H1 (cell line): Measurements from ENCODE around the gene PTX3. TPM values are rescaled to one million over a fixed set of nuclear protein-coding genes. Genes with fewer than 3 reads are reported as not detected.

Experiments
- CTCF ChIA-PET: fragments of 300-600 bp; sonication (Branson Sonifier 250); formaldehyde crosslinking; loops from one replicate; lab custom pipeline; 2021; ENCODE audit not compliant: partially characterized antibody; lab: Charles Lee
- POLR2A ChIA-PET: fragments of 300-600 bp; sonication (Branson Sonifier 250); formaldehyde crosslinking; loops from one replicate; lab custom pipeline; 2021; ENCODE audit warnings: inconsistent platforms; ENCODE audit not compliant: partially characterized antibody; lab: Charles Lee
- DNase-seq, 2 experiments: peaks; one replicate each; pipeline versions ENCODE4 v3.0.0 to v3.0.0-alpha.2; 2010 to 2022; ENCODE audit warnings: low spot score in 2 of 2, low read depth in 1 of 2, mixed read lengths in 1 of 2
- FAIRE-seq: peaks from 2 replicates; lab custom pipeline; 2011; peaks lifted over from hg19 to GRCh38; lab: Jason Lieb, UNC
- H2AFZ ChIP-seq: 2 replicates; pipeline ENCODE4 v1.8.1; 2012; ENCODE audit warnings: low read length, inconsistent platforms
- H2AK5ac ChIP-seq: 2 replicates; pipeline ENCODE4 v1.6.1; 2013; ENCODE audit warnings: low read depth, low read length
- H2BK120ac ChIP-seq: replicated peaks from 2 replicates; pipeline ENCODE3; 2013; ENCODE audit warnings: low read depth, low read length, inconsistent platforms
- H2BK12ac ChIP-seq: 2 replicates; pipeline ENCODE4 v1.6.1; 2013; ENCODE audit warnings: low read depth, low read length
- H2BK15ac ChIP-seq: 2 replicates; pipeline ENCODE4 v1.6.1; 2013; ENCODE audit warnings: low read length
- H2BK20ac ChIP-seq: 2 replicates; pipeline ENCODE4 v1.6.1; 2013; ENCODE audit warnings: low read length
- H2BK5ac ChIP-seq: 2 replicates; pipeline ENCODE4 v1.6.1; 2013; ENCODE audit warnings: low read depth, low read length
- H3K14ac ChIP-seq: 2 replicates; pipeline ENCODE4 v1.6.1; 2013; ENCODE audit warnings: inconsistent platforms; ENCODE audit not compliant: insufficient read length
- H3K18ac ChIP-seq: 2 replicates; pipeline ENCODE4 v1.6.1; 2013; ENCODE audit warnings: low read length; ENCODE audit errors: extremely low read depth
- H3K23ac ChIP-seq: 2 replicates; pipeline ENCODE4 v1.6.1; 2013; ENCODE audit warnings: inconsistent platforms; ENCODE audit not compliant: insufficient read length
- H3K23me2 ChIP-seq: 2 replicates; pipeline ENCODE4 v1.6.1; 2013; ENCODE audit warnings: low read depth, low read length
- H3K27ac ChIP-seq: 2 replicates; pipeline ENCODE4 v1.6.1; 2011; ENCODE audit warnings: low read depth, low read length, inconsistent platforms
- H3K27me3 ChIP-seq, 4 experiments: replicated peaks in 1 of 4; 1 replicate in 1 of 4; 2 replicates in 3 of 4; pipeline versions ENCODE4 v1.6.1 to v1.8.1; 2011 to 2013; ENCODE audit warnings: low read length in 3 of 4, mild to moderate bottlenecking in 3 of 4, inconsistent platforms in 2 of 4, mixed read lengths in 2 of 4, moderate library complexity in 1 of 4; ENCODE audit not compliant: control insufficient read depth in 3 of 4, insufficient read depth in 3 of 4; ENCODE audit errors: extremely low read depth in 1 of 4
- H3K36me3 ChIP-seq, 4 experiments: 2 replicates each; pipeline versions ENCODE4 v1.6.1 to v1.8.1; 2011 to 2013; ENCODE audit warnings: mild to moderate bottlenecking in 4 of 4, low read length in 3 of 4, moderate library complexity in 2 of 4, control low read depth in 1 of 4, inconsistent platforms in 1 of 4; ENCODE audit not compliant: insufficient read depth in 4 of 4, control insufficient read depth in 2 of 4
- H3K4ac ChIP-seq: replicated peaks from 2 replicates; pipeline ENCODE3; 2013; ENCODE audit warnings: low read length, low read depth, mixed read lengths, inconsistent platforms; ENCODE audit not compliant: insufficient read length
- H3K4me1 ChIP-seq, 4 experiments: replicated peaks in 1 of 4; 1 replicate in 1 of 4; 2 replicates in 3 of 4; pipeline versions ENCODE4 v1.6.1 to v1.8.1; 2011 to 2013; ENCODE audit warnings: low read length in 3 of 4, inconsistent platforms in 2 of 4, mixed read lengths in 1 of 4; ENCODE audit not compliant: insufficient read depth in 4 of 4, control insufficient read depth in 3 of 4
- H3K4me2 ChIP-seq, 2 experiments: 2 replicates each; pipeline versions ENCODE4 v1.6.1 to v1.8.1; 2011 to 2013; ENCODE audit warnings: low read depth in 2 of 2, low read length in 2 of 2, control low read depth in 1 of 2, inconsistent platforms in 1 of 2, mild to moderate bottlenecking in 1 of 2; ENCODE audit not compliant: insufficient read depth in 1 of 2
- H3K4me3 ChIP-seq, 4 experiments: fragments of 200-600, 300-600 bp in 1 of 4; sonication (generic), shearing (Covaris generic), sonication (Bioruptor Twin) in 1 of 4; 2 replicates each; pipeline versions ENCODE4 v1.5.1 to v1.8.1; 2011 to 2016; ENCODE audit warnings: low read length in 4 of 4, low read depth in 3 of 4, control low read depth in 2 of 4, inconsistent platforms in 2 of 4, mild to moderate bottlenecking in 2 of 4, mixed read lengths in 1 of 4, moderate library complexity in 1 of 4; ENCODE audit not compliant: insufficient read depth in 2 of 4; ENCODE audit errors: extremely low read depth in 1 of 4
- H3K56ac ChIP-seq: replicated peaks from 2 replicates; pipeline ENCODE3; 2013; ENCODE audit warnings: low read depth, mild to moderate bottlenecking, mixed read lengths, low read length, inconsistent platforms; ENCODE audit not compliant: insufficient read length
- H3K79me1 ChIP-seq: 2 replicates; pipeline ENCODE4 v1.6.1; 2013; ENCODE audit warnings: low read depth, low read length, control low read depth
- H3K79me2 ChIP-seq, 2 experiments: 2 replicates each; pipeline versions ENCODE4 v1.6.1 to v1.8.1; 2012 to 2013; ENCODE audit warnings: low read length in 2 of 2, mild to moderate bottlenecking in 2 of 2, inconsistent platforms in 1 of 2; ENCODE audit not compliant: insufficient read depth in 2 of 2, control insufficient read depth in 1 of 2
- H3K9ac ChIP-seq, 4 experiments: replicated peaks in 1 of 4; 1 replicate in 1 of 4; 2 replicates in 3 of 4; pipeline versions ENCODE4 v1.6.1 to v1.8.1; 2011 to 2013; ENCODE audit warnings: low read depth in 3 of 4, low read length in 3 of 4, control low read depth in 2 of 4, mild to moderate bottlenecking in 2 of 4, moderate library complexity in 2 of 4, inconsistent platforms in 1 of 4; ENCODE audit errors: extremely low read depth in 1 of 4
- H3K9me3 ChIP-seq, 2 experiments: 2 replicates each; pipeline versions ENCODE4 v1.6.1 to v1.8.1; 2012 to 2013; ENCODE audit warnings: mild to moderate bottlenecking in 2 of 2, moderate library complexity in 2 of 2, control low read depth in 1 of 2, inconsistent platforms in 1 of 2, low read depth in 1 of 2, low read length in 1 of 2, mixed read lengths in 1 of 2; ENCODE audit not compliant: insufficient read depth in 2 of 2
- H4K20me1 ChIP-seq, 2 experiments: replicated peaks in 1 of 2; 2 replicates each; pipeline versions ENCODE3 to v1.8.1; 2011 to 2013; ENCODE audit warnings: inconsistent platforms in 2 of 2, low read length in 2 of 2, mild to moderate bottlenecking in 1 of 2; ENCODE audit not compliant: insufficient read depth in 2 of 2, control insufficient read depth in 1 of 2
- H4K5ac ChIP-seq: 2 replicates; pipeline ENCODE4 v1.6.1; 2013; ENCODE audit warnings: low read length, low read depth, mixed read lengths, inconsistent platforms; ENCODE audit not compliant: insufficient read length
- H4K8ac ChIP-seq: 2 replicates; pipeline ENCODE4 v1.8.0; 2013; ENCODE audit warnings: mild to moderate bottlenecking, moderate library complexity, low read length, inconsistent platforms; ENCODE audit not compliant: insufficient read depth; ENCODE audit errors: extremely low read depth
- H4K91ac ChIP-seq: replicated peaks from 2 replicates; pipeline ENCODE3; 2013; ENCODE audit warnings: low read length, mixed read lengths, inconsistent platforms; ENCODE audit not compliant: insufficient read length
- CEBPB ChIP-seq: IDR thresholded peaks from 2 replicates; pipeline ENCODE4 v1.6.1; 2012; ENCODE audit warnings: low read depth, low read length
- RAD21 ChIP-seq, 2 experiments: IDR thresholded peaks in 1 of 2; conservative IDR thresholded peaks in 1 of 2; 2 replicates each; pipeline ENCODE4 v1.6.1; 2011; ENCODE audit warnings: low read depth in 2 of 2, low read length in 2 of 2, improper control_type of control experiment in 1 of 2, inconsistent platforms in 1 of 2, mild to moderate bottlenecking in 1 of 2, moderate library complexity in 1 of 2
- WGBS, 2 experiments: shearing (Covaris generic) in 1 of 2; methylation state at CpG; one replicate each; pipeline versions ENCODE4 v1.1.6 to v1.1.7; 2013 to 2015; ENCODE audit warnings: low lambda C conversion rate in 2 of 2, mixed read lengths in 2 of 2, inconsistent platforms in 1 of 2, low coverage in 1 of 2, missing lambda C conversion rate in 1 of 2; ENCODE audit not compliant: insufficient replicate concordance in 2 of 2, insufficient coverage in 1 of 2, insufficient read length in 1 of 2; ENCODE audit errors: extremely low coverage in 1 of 2, missing lambda C conversion rate in 1 of 2; 5-methylcytosine and 5-hydroxymethylcytosine counted together
- polyA plus RNA-seq, 7 experiments: library from polyadenylated mRNA; depleted of rRNA in 3 of 7; stranded (reverse) in 5 of 7; unstranded in 2 of 7; fragments of >200 nt in 5 of 7; fragments of 200-250 nt in 2 of 7; gene quantifications; 1 replicate in 5 of 7; 2 replicates in 1 of 7; 4 replicates in 1 of 7; pipeline versions ENCODE4 v1.2.1 to v1.2.3, GENCODE V29; 2011 to 2013; ENCODE audit warnings: missing spikeins in 2 of 7, mixed read lengths in 2 of 7
- total RNA-seq: library from RNA; stranded (reverse); fragmentation: NEBNext Ultra II Directional; extraction: Animal tissue kit (Norgen Biotek cat#: 25700); gene quantifications from 2 replicates; pipeline ENCODE4 v1.2.1, GENCODE V29; 2021

The PTX3 gene
- total and polyA plus RNA-seq, 2 of the 8 experiments (the other 6 are each of a cell fraction or from before 2014, with no cell fraction given), result 1.2 to 1.7 TPM

DNA sequence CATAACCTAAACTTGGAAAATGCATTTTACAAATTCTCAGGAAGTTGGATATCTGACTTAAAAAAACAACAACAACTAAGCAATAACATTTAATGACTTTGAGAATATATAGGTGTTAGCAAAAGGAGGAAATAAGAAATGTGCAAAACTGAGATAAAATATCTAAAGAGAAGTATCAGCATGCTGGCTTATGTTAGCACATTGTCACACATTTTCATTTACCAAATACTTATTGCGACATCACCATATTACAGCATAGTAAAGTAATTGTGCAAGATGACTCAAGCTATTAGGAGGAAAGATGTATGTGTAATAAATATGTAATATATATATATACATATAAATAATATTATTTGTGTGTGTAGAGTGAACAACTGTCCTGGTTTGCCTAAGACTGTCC lies 9.2 kb downstream of the PTX3 start:
- CTCF ChIA-PET, result interaction anchor here (1.1 to 1.9 kb wide), 3 partner anchors 8 to 222 kb away, joined by 3 to 5 read pairs (median 4); no protein-coding TSS in a partner anchor
- Histone ChIP-seq H2AFZ (no peak overlapping the region), H3K18ac (no peak overlapping the region), H4K8ac (no peak overlapping the region), H3K56ac (no peak overlapping the region), H3K23ac (no peak overlapping the region), H3K4ac (no peak overlapping the region), H4K20me1 (no peaks in the 10 kb centered on the region), H2BK12ac (no peak overlapping the region), H3K4me3 (no peak overlapping the region), H2AK5ac (no peak overlapping the region), H3K4me1 (no peaks in the 10 kb centered on the region), H3K27ac (no peak overlapping the region), H2BK120ac (no peak overlapping the region), H2BK5ac (no peak overlapping the region), H3K79me2 (no peaks in the 10 kb centered on the region), H3K14ac (no peak overlapping the region), H3K9ac (peak overlapping the region in 1 of 4 experiments; percentile 8; a peak in 1 of 7 replicates), H4K5ac (no peak overlapping the region), H2BK20ac (no peak overlapping the region), H3K4me2 (no peak overlapping the region), H3K9me3 (no peaks in the 10 kb centered on the region), H2BK15ac (no peak overlapping the region), H3K27me3 (peaks cover 0 to 1% (median 0%) of the 10 kb centered on the region in 4 experiments; a peak in 1 of 7 replicates), H4K91ac (no peak overlapping the region), H3K36me3 (no peaks in the 10 kb centered on the region), H3K79me1 (no peaks in the 10 kb centered on the region), H3K23me2 (no peaks in the 10 kb centered on the region)
- POLR2A ChIA-PET, result interaction anchor here (0.6 kb wide), 1 partner anchor 8 kb away, joined by 4 read pairs; no protein-coding TSS in a partner anchor
- DNase-seq, result no peak
- no peak for FAIRE-seq
- WGBS, 2 experiments, result 96% methylated on average over 1 of the region's 1 CpG; no CpG with 5 or more reads in 1 of the 2 experiments
- no peak for TF ChIP-seq RAD21 (IDR thresholded peaks at IDR 0.05 in 1 of 2, conservative IDR thresholded peaks at IDR 0.05 in 1 of 2; ENCODE audit: low read depth in 2 of 2, low read length in 2 of 2)
- TF ChIP-seq CEBPB, result peak; percentile 80; the same call in 1 of the 2 replicates
